Measurements from ENCODE around the gene UQCRC1.
"Not testable (repeated sequence)": the region's sequence is repeated elsewhere in the genome, so short reads cannot be mapped to it uniquely, and the experiment has no call there.

UQCRC1 gene

DNA sequence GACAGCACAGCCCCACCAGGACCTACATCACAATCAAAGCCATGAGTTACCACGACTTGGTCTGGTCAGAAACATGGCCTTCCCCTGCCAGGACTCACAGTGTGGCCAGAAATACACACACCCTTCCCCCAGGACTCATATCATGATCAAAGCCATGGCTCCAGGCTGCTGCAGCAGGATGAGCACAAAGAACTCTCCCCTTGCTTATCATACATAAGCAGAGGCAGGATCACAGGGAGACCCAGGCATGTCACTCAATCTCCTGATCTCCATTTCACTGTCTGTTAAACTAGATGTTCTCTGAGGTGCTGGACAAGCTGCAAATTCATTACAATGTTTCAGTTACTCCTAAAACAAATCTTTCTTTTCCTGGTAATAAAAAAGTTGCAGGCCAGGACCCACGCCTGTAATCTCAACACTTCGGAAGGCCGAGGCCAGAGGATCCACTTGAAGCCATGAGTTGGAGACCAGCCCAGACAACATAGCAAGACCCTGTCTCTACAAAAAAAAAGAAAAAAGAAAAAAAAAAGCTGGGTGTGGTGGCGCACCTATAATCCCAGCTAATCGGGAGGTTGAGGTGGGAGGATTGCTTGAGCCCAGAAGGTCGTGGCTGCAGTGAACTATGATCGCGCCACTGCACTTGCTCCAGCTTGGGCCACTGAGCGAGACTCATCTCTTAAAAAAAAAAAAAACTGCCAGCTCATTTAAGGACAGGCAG lies 54.1 kb downstream of the UQCRC1 start:
- peak overlapping the region; percentile 55 for H3K4me3 ChIP-seq (ENCODE audit: low read depth, low read length)
- TF ChIP-seq, protein P1, sequence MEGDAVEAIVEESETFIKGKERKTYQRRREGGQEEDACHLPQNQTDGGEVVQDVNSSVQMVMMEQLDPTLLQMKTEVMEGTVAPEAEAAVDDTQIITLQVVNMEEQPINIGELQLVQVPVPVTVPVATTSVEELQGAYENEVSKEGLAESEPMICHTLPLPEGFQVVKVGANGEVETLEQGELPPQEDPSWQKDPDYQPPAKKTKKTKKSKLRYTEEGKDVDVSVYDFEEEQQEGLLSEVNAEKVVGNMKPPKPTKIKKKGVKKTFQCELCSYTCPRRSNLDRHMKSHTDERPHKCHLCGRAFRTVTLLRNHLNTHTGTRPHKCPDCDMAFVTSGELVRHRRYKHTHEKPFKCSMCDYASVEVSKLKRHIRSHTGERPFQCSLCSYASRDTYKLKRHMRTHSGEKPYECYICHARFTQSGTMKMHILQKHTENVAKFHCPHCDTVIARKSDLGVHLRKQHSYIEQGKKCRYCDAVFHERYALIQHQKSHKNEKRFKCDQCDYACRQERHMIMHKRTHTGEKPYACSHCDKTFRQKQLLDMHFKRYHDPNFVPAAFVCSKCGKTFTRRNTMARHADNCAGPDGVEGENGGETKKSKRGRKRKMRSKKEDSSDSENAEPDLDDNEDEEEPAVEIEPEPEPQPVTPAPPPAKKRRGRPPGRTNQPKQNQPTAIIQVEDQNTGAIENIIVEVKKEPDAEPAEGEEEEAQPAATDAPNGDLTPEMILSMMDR (IDR thresholded peaks at IDR 0.05; ENCODE audit: borderline replicate concordance, insufficient read depth, low read depth, low read length): no peak

DNA sequence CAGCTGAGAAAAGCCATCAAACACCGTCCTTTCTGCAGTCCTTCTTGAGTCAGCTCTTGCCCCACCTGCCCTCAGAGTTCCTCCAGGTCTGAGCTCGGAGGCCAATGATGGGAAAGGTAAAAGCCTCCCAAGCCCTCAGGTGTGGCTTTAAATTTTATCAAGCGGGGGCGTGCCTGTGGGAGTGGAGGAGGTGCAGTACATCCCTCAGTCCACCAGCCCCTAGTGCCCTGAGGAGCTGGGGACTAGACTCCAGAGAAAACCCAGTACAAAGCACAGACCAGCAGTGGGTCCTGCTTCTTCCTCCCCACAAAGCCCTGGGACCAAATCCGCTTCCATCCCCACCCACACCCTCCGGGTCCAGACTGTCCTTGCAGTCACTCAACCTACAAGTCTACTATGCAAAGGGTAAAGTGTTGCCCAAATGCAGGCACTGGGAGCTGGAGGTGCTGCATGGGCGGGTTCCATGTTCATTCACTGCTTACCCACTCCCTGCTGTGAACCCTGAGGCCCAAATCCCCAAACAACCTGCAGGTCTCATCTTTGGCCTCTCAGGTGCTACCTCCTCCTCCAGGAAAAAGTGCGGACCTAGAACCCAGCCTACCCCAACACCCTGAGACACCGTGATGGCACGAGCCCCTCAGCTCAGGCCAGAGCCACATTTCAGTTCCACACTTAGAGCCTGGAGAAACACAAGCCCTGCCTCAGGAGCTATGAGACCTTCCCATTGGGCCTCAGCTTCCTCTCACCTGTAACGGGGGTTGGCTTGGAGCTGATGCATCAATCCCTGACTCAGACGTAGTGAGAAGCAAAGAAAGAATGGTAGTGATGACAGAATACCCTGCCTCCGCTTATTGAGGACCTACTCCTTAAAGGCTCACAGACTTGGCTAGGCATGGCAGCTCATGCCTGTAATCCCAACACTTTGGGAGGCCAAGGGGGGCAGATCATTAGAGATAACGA lies 55.3 kb downstream of the UQCRC1 start:
- H3K4me3 ChIP-seq (ENCODE audit: low read depth, low read length): no peak overlapping the region
- TF ChIP-seq, protein P1 (IDR thresholded peaks at IDR 0.05; ENCODE audit: borderline replicate concordance, insufficient read depth, low read depth, low read length): no peak

DNA sequence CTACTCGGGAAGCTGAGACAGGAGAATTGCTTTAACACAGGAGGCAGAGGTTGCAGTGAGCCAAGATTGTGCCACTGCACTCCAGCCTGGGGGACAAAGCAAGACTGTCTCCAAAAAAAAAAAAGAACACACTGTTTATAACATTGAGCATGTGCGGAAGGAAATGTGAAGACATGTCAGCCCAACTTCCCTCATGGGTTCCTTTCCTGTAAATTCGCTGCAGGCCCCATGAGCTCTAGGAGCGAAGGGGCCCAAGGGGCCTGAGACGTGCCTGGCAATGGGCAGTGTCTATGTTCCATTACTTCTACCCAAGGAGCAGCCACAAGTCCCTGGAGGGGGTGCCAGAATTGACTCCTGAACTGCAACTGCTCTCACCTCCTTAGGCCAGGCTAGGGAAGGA lies 56.1 kb downstream of the UQCRC1 start:
- TF ChIP-seq, protein P1 (IDR thresholded peaks at IDR 0.05; ENCODE audit: borderline replicate concordance, insufficient read depth, low read depth, low read length): no peak
- H3K4me3 ChIP-seq (ENCODE audit: low read depth, low read length): no peak overlapping the region

DNA sequence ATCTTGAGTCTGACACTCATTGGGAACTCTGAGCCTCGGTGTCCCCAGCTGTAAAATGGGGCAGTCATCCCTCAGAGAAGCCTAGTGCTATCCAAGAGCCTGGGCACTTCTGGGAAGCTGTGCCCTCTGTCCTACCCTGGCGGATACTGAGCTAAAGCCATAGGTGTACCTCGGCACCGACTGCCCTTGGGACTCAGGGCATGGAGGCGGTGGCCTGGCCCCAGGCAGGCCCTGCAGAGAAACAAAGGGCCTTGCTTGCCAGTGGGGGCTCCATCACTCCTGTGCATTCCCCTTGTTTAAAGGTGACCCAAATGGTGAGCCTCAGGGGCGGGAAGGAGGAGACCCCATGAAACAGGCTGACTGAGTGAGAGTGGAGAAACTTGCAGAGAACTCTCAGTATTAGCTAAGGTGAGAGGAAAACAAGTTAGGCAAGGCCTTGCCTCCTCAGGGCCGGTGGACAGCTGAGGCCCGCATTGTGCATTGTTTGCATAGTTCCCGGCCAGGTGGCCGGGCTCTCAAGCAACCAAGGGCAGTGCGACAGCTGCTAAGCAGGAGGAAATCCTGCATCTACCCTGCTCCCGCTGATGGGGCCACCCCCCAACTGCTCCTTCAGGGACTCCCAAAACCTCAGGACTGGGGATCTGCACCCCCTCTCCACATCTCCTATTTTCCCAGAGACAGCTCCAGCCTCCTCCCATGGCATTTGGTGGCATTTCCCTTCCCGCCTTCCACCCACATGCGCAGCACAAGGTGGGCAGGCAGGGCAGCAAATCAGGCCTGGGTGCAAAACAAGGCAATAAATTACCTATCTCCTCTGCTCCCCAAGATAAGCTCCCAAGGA lies 57.1 kb downstream of the UQCRC1 start:
- TF ChIP-seq, protein P1 (IDR thresholded peaks at IDR 0.05; ENCODE audit: borderline replicate concordance, insufficient read depth, low read depth, low read length): no peak
- H3K4me3 ChIP-seq (ENCODE audit: low read depth, low read length): no peak overlapping the region

DNA sequence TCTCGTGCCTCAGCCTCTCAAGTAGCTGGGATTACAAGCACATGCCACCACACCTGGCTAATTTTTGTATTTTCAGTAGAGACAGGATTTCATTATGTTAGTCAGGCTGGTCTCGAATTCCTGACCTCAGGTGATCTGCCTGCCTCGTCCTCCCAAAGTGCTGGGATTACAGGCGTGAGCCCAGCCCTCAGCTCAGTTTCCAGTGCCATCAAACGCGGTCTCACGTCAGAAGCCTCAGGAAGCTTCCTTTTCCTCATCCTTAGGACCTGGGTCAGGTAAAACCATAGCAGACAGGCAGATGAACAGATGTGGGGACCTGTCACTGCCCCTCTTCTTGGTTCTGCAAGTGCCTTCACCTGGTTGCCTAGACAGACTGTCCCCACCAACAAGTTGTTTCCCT lies 57.8 kb downstream of the UQCRC1 start:
- H3K4me3 ChIP-seq (ENCODE audit: low read depth, low read length): not testable (repeated sequence)

Data from GM12875 (cell line).